Activated naive CD8-positive, alpha-beta T cell treated with anti-CD3 and anti-CD28 coated beads, Interleukin-2, amount 10 ng/mL, durations not matched to agents 7 days and 5 days (primary cell): ENCODE data around the gene ELK4. TPM values are rescaled to one million over a fixed set of nuclear protein-coding genes. Genes with fewer than 3 reads are reported as not detected.

Experiments used
- ATAC-seq: fragments of 150-1000 bp; cut with Tn5 transposase; one replicate; pipeline ENCODE4 v1.10.0; 2021; ENCODE audit warnings: low read depth, moderate library complexity
- POLR2A ChIA-PET: fragments of 350-600 bp; sonication (Branson Sonifier 250); formaldehyde crosslinking; loops from one replicate; lab custom pipeline; 2021; ENCODE audit warnings: antibody characterized with exemption; lab: Charles Lee
- DNase-seq: peaks from one replicate; pipeline ENCODE4 v3.0.0; 2021
- H3K27ac Mint-ChIP-seq: one replicate; pipeline ENCODE4 v1.8.0; 2022; ENCODE audit warnings: mild to moderate bottlenecking, mixed read lengths
- H3K27me3 Mint-ChIP-seq: one replicate; pipeline ENCODE4 v1.8.0; 2022; ENCODE audit warnings: mild to moderate bottlenecking, moderate library complexity, mixed read lengths
- H3K36me3 Mint-ChIP-seq: one replicate; pipeline ENCODE4 v1.8.0; 2021; ENCODE audit warnings: mild to moderate bottlenecking, mixed read lengths
- H3K4me1 Mint-ChIP-seq: one replicate; pipeline ENCODE4 v1.8.0; 2021; ENCODE audit warnings: mixed read lengths
- H3K4me3 Mint-ChIP-seq: one replicate; pipeline ENCODE4 v1.8.0; 2022; ENCODE audit warnings: mild to moderate bottlenecking, moderate library complexity, mixed read lengths
- H3K9me3 Mint-ChIP-seq: one replicate; pipeline ENCODE4 v1.8.0; 2021; ENCODE audit warnings: mixed read lengths
- total RNA-seq, 2 experiments: library from RNA; stranded (reverse); gene quantifications; one replicate each; pipeline ENCODE4 v1.2.3, GENCODE V29; 2021

The ELK4 gene
- total RNA-seq, 2 experiments from 2014 or later: 124 to 141 TPM

DNA sequence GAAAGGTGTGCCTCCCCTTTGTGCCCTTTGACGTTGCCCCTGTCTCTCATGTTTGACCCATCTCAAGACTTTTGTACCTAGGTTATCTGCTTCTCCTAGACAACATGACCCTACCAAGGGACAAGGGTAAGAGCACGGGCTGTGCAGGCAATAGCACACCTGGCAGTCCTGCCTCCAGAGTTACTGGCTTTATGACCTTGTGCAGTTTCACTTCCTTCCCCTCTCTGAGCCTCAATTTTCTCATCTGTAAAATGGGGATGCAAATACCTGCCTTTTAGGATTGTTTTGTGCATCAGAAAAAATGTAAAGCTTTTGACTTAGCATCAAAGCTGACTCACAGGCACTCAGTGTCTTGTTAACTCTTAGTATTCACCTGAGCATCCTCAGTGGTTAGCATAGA is 36.4 kb downstream of the ELK4 start:
- DNase-seq (no peak), ATAC-seq (no peak)
- Mint-ChIP-seq H3K27ac (peak overlapping the region; percentile 26), H3K27me3 (no peaks in the 10 kb centered on the region), H3K4me1 (peaks cover 33% of the 10 kb centered on the region), H3K9me3 (no peaks in the 10 kb centered on the region), H3K36me3 (peaks cover 19% of the 10 kb centered on the region), H3K4me3 (no peak overlapping the region)
- POLR2A ChIA-PET: interaction anchor here (1.5 to 5.2 kb wide), 2 partner anchors 35 to 37 kb away, joined by 4 to 184 read pairs; partner anchors contain the start of gene ELK4

DNA sequence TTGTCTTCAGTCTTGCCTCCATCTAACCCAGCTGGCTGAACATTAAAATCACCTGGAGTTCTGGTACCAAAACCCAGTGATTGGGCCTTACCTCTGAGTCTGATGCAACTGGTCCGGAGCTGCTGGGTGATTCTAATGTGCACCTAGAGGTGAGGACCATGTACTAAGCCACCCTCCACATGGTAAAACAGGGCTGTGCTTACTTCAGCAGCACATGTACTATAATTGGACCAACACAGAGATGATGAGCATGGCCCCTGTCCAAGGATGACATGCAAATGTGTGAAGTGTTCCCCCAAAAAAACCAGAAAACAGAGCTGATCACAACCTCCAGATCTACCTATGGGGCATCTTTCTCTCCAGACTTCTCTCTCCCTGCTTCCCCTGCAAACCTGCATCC is 37.0 kb downstream of the ELK4 start:
- Mint-ChIP-seq H3K4me1 (peaks cover 27% of the 10 kb centered on the region), H3K36me3 (peaks cover 19% of the 10 kb centered on the region), H3K9me3 (no peaks in the 10 kb centered on the region), H3K4me3 (no peak overlapping the region), H3K27me3 (no peaks in the 10 kb centered on the region), H3K27ac (peak overlapping the region; percentile 46)
- POLR2A ChIA-PET: interaction anchor here (3.8 to 5.2 kb wide), 2 partner anchors 36 to 63 kb away, joined by 34 to 184 read pairs; partner anchors contain the start of gene ELK4
- DNase-seq: no peak
- no peak for ATAC-seq

DNA sequence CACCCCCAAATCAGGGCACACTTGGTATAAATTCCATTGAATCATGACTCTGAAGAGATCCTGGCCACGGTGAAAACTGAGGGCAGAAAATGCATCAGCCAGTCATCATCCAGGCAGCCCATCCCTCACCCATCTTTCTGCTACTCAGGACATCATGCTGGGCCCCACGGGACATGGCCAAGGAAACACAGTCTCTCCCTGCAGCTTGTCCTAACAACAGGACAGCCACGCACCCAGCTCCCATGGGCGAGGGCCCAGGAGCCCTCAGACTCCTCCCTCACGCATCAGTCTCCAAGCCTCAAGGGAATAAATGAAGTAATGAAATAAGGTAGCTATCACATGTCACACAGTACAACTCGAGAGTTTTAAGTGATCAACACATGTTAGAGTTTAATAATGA is 37.8 kb downstream of the ELK4 start:
- Mint-ChIP-seq H3K36me3 (peaks cover 15% of the 10 kb centered on the region), H3K4me3 (peak overlapping the region; percentile 66), H3K4me1 (peaks cover 25% of the 10 kb centered on the region), H3K27ac (peak overlapping the region; percentile 78), H3K9me3 (no peaks in the 10 kb centered on the region), H3K27me3 (no peaks in the 10 kb centered on the region)
- no peak for ATAC-seq
- POLR2A ChIA-PET: interaction anchor here (0.6 to 5.2 kb wide), 4 partner anchors 37 to 64 kb away, joined by 3 to 184 read pairs (median 19); partner anchors contain the start of gene ELK4
- no peak for DNase-seq

DNA sequence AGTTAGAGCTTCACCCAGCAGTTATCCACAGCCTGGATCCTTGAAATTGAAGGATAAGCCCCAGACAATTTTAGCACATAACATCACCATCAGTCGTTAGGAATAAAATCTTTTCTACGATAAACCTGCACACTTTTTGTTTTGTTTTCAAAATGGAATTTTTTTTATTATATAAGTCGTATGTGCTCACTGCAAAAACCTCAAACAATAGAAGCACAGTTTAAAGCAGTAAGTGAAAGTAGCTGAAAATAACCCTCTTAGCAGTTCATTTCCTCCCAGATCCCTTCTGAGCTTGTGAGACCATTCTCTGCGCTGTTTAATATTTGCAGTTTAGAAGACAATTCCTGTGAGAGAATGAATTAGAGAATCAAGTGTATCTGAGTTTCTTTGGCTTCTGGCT is 38.3 kb downstream of the ELK4 start:
- H3K4me1 Mint-ChIP-seq: peaks cover 25% of the 10 kb centered on the region
- no peak for DNase-seq
- POLR2A ChIA-PET: interaction anchor here (0.6 to 5.2 kb wide), 4 partner anchors 37 to 65 kb away, joined by 3 to 184 read pairs (median 19); partner anchors contain the start of gene ELK4
- ATAC-seq: peak; percentile 41
- H3K27ac Mint-ChIP-seq: peak overlapping the region; percentile 78
- no peaks in the 10 kb centered on the region for H3K27me3 Mint-ChIP-seq
- peak overlapping the region; percentile 66 for H3K4me3 Mint-ChIP-seq
- H3K9me3 Mint-ChIP-seq: no peaks in the 10 kb centered on the region
- peaks cover 14% of the 10 kb centered on the region for H3K36me3 Mint-ChIP-seq

DNA sequence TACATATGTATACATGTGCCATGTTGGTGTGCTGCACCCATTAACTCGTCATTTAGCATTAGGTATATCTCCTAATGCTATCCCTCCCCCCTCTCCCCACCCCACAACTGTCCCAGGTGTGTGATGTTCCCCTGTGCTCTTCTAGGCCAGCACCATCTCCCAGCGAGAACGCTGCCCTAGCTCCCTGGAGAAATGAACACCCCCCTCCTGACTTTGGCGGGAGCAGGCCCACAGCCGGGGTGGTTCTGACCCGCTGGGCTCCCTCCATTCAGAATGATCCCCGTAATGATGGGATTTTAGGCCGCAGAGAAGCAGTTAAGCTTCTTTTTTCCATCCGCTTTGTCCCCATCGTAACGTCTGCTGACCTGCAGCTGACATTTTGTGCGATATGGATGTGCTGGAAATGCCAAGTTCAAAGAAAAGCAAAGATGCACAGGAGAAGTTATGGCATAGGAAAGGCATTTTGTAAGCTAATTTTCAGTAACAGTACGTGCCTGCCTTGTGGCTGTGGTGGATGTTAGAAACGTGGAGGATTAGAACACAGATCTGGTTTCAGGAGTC is 39.3 kb downstream of the ELK4 start:
- ATAC-seq: no peak
- Mint-ChIP-seq H3K27ac (peak overlapping the region; percentile 78), H3K27me3 (no peaks in the 10 kb centered on the region), H3K9me3 (no peaks in the 10 kb centered on the region), H3K4me3 (peak overlapping the region; percentile 66), H3K36me3 (peaks cover 7% of the 10 kb centered on the region), H3K4me1 (peaks cover 25% of the 10 kb centered on the region)
- POLR2A ChIA-PET: interaction anchor here (1.0 to 5.2 kb wide), 8 partner anchors 8 to 118 kb away, joined by 3 to 184 read pairs (median 5); partner anchors contain the start of gene ELK4
- DNase-seq: no peak

DNA sequence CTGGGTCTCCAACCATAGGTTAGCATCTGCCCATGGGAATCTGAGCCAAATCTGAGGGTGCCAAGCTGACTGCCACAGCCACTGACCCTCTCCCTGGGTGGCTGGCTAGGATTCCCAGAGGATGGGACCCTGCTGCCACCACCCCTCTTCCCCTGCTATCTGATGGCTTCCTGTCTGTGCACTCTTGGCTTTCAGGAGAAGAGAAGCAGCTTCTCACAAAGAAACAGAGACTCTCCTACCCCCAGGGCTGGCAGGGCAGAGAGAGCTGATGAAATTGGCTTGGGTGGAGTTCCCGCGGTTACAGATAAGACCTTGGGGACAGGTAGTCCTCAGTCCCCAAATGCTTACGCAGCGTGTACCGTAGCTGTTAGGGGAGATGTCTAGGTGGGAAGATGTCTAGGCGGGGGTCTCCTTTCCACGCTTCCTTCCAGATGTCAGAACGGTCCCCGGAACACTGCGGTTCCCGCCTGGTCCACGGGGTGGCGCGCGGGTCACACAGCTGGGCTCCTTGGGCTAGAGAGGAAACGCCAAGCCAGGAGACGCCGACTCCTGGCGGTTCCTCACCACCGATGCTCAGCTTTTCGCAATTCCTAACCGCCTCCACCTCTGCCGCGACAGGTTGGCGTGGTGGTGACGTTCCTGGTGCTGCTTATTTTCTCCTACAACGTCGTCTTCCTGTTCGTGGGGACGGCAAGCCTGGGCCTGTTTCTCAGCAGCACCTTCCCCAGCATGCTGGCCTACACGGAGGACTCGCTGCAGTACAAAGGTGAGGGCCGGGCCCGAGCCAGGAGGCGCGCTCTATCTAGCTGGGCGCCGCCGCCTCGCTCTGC is 40.1 kb downstream of the ELK4 start:
- POLR2A ChIA-PET: interaction anchor here (0.6 to 5.2 kb wide), 11 partner anchors 9 to 1075 kb away, joined by 3 to 184 read pairs (median 4); partner anchors contain the start of genes ELK4 and MDM4
- peaks cover 25% of the 10 kb centered on the region for H3K4me1 Mint-ChIP-seq
- DNase-seq: peak; percentile 95
- no peaks in the 10 kb centered on the region for H3K9me3 Mint-ChIP-seq
- H3K4me3 Mint-ChIP-seq: peak overlapping the region; percentile 89
- peaks cover 3% of the 10 kb centered on the region for H3K36me3 Mint-ChIP-seq
- ATAC-seq: peak; percentile 86
- H3K27ac Mint-ChIP-seq: peak overlapping the region; percentile 94
- H3K27me3 Mint-ChIP-seq: no peaks in the 10 kb centered on the region

DNA sequence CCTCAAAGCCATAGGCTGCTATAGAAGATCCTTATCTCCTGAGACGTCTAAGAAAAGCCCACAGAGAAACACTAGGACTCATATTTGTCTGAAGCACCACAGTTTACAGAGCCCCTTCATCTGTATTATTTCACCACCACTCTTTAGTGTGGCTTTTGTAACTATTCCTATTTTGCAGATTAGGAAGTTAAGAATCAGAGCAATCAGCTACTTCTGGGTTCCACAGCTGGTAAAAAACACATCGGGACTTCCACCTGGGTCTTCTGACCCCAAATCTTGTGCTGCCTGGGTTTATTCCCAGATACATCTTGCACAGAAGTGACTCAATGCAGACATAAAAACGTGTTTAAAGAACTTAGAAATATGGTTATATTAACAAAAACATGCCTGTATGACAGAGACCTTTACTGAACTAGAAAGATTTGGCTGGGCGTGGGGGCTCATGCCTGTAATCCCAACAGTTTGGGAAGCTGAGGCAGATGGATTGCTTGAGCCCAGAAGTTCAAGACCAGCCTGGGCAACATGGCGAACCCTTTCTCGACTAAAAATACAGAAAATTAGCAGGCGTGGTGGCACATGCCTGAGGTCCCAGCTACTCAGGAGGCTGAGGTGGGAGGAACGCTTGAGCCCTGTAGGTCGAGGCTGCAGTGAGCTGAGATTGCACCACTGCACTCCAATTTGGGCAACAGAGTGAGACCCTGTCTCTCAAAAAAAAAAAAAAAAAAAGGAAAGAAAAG is 40.9 kb downstream of the ELK4 start:
- Mint-ChIP-seq H3K27ac (peak overlapping the region; percentile 94), H3K4me1 (peaks cover 25% of the 10 kb centered on the region), H3K4me3 (peak overlapping the region; percentile 14), H3K9me3 (no peaks in the 10 kb centered on the region), H3K27me3 (no peaks in the 10 kb centered on the region), H3K36me3 (no peaks in the 10 kb centered on the region)
- DNase-seq: no peak
- no peak for ATAC-seq
- POLR2A ChIA-PET: interaction anchor here (0.6 to 5.2 kb wide), 8 partner anchors 40 to 1075 kb away, joined by 3 to 184 read pairs (median 6); partner anchors contain the start of genes ELK4 and MDM4

DNA sequence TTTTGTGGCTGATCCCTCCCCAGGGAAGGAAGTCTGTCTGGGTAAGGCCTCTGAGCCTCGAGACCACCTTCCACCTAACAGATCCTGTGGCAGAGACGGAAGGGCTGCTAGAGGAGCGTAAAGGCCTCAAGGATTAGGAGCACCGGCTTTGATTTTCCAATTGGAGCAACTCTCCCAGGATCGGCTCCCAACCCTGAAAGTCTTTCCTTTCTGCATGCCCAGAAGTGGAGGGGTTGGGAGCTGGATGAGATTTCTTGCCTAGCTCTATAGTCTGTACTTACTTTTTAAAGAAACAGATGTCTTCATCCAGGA is 41.4 kb downstream of the ELK4 start:
- H3K4me1 Mint-ChIP-seq: peaks cover 21% of the 10 kb centered on the region
- no peaks in the 10 kb centered on the region for H3K36me3 Mint-ChIP-seq
- POLR2A ChIA-PET: interaction anchor here (1.0 to 5.2 kb wide), 2 partner anchors 40 to 67 kb away, joined by 3 to 184 read pairs; partner anchors contain the start of gene ELK4
- H3K27me3 Mint-ChIP-seq: no peaks in the 10 kb centered on the region
- DNase-seq: no peak
- H3K9me3 Mint-ChIP-seq: no peaks in the 10 kb centered on the region
- H3K4me3 Mint-ChIP-seq: no peak overlapping the region
- H3K27ac Mint-ChIP-seq: no peak overlapping the region
- no peak for ATAC-seq

DNA sequence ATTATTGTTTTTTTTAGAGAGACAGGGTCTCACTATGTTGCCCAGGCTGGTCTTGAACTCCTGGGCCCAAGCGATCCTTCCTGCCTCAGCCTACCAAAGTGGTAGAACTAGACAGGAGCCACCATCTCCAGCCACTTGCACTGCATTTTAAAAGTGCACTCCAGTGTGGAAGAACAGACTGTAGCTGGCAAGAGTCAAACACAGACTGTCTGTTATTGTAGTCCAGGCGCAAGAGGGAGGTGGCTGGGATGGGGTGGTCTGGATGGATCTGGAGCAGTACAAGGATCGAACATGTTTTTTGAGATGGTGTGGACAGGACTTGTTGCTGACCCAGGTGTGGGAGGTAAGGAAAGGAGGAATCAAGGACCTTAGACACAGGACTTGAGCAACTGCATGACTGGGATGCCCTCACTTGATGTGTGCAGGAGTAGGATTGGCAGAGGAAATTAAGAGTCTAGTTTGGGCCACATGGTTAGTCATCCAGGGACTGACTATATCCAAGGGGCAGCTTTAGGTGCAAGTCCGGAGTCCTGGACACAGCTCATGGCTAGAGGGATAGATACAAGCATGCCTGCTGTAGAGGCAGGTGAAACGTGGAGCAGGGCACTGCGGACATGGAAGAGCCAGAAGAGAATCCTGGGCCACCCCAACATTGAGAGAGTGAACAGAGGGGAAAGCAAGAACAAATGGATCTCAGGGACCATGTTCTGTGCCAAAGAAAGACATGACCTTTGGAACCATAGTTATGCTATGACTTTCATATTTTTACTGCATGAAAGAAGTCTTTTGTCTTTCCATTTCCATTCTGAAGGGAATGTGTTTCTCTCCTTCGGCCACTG is 42.0 kb downstream of the ELK4 start:
- Mint-ChIP-seq H3K9me3 (no peaks in the 10 kb centered on the region), H3K27me3 (no peaks in the 10 kb centered on the region), H3K36me3 (no peaks in the 10 kb centered on the region), H3K4me1 (peaks cover 21% of the 10 kb centered on the region), H3K27ac (no peak overlapping the region), H3K4me3 (no peak overlapping the region)
- DNase-seq: no peak
- POLR2A ChIA-PET: interaction anchor here (1.0 to 5.2 kb wide), 3 partner anchors 41 to 68 kb away, joined by 3 to 184 read pairs (median 8); partner anchors contain the start of gene ELK4
- ATAC-seq: no peak

DNA sequence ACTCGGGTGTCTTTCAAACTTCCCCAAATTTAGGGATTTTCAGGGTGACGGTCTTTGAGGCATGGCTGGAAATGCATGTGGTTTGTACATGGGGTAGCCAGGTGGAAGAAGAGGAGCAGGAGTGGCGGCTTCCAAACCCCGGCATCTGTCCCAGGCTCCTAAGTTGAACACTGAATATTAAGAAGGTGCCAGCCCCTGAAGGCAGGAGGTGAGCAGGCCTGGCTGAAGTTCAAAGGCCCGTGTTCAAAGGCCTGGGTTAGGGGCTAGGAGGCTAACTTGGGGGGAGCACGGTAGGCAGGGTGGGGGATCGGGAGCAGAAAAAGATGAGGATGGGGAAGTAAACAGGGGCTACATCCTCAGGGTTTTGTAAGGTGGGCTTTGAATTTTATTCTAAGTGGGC is 42.8 kb downstream of the ELK4 start:
- Mint-ChIP-seq H3K4me1 (peaks cover 18% of the 10 kb centered on the region), H3K4me3 (no peak overlapping the region), H3K27ac (peak overlapping the region; percentile 39), H3K9me3 (no peaks in the 10 kb centered on the region), H3K36me3 (no peaks in the 10 kb centered on the region), H3K27me3 (no peaks in the 10 kb centered on the region)
- no peak for DNase-seq
- POLR2A ChIA-PET: interaction anchor here (1.7 kb wide), 1 partner anchor 43 kb away, joined by 8 read pairs; the partner anchor contains the start of gene ELK4
- no peak for ATAC-seq

DNA sequence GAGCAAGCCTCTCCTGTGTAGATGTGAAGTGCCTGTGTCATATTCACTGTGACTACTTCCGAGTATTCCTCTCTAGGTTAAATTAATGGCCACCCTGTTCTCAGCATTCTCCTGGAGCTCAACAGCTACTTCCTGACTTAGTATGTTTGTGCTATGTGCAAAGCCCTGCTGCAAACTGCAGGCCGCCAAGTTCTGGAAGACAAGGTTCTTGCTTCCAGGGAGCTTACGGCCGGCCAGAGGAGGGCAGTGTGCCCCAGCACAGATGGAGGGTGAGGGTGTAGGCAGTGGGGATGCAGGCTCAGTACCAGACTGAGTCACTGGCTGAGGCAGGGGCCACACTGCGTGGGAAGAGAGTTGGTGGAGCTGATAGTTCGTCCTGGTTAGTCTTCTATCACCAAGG is 43.2 kb downstream of the ELK4 start:
- DNase-seq: no peak
- H3K36me3 Mint-ChIP-seq: no peaks in the 10 kb centered on the region
- ATAC-seq: no peak
- no peak overlapping the region for H3K27ac Mint-ChIP-seq
- no peaks in the 10 kb centered on the region for H3K27me3 Mint-ChIP-seq
- H3K9me3 Mint-ChIP-seq: no peaks in the 10 kb centered on the region
- peaks cover 13% of the 10 kb centered on the region for H3K4me1 Mint-ChIP-seq
- POLR2A ChIA-PET: interaction anchor here (0.7 to 1.7 kb wide), 2 partner anchors 42 to 44 kb away, joined by 3 to 8 read pairs; partner anchors contain the start of gene ELK4
- no peak overlapping the region for H3K4me3 Mint-ChIP-seq

DNA sequence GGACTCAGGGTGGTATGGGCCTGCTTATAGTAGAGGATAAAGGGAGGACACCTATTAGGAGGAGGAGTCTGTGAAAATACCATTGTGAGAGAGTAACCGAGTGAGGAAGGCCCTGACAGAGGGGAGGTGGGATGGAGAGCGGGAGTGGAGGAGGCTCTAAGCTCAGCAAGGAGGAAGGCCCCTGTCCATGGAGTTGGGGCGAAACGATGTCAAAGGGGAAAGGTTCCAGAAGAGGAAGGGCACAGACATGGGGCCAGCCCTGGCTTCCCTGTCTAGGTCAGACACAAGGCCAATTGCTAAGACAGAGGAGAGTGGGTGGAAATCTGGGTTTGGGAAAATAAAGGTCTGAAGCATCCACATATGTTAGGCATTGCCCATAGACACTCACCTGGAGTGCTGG is 44.2 kb downstream of the ELK4 start:
- H3K4me3 Mint-ChIP-seq: no peak overlapping the region
- no peaks in the 10 kb centered on the region for H3K9me3 Mint-ChIP-seq
- H3K27me3 Mint-ChIP-seq: no peaks in the 10 kb centered on the region
- peaks cover 18% of the 10 kb centered on the region for H3K4me1 Mint-ChIP-seq
- ATAC-seq (no peak), DNase-seq (peak; percentile 14)
- no peaks in the 10 kb centered on the region for H3K36me3 Mint-ChIP-seq
- H3K27ac Mint-ChIP-seq: no peak overlapping the region
- POLR2A ChIA-PET: interaction anchor here (0.6 to 0.7 kb wide), 2 partner anchors 44 to 66 kb away, joined by 3 read pairs; no protein-coding TSS in a partner anchor
